Measurements from ENCODE around the gene PHF20. TPM values are rescaled to one million over a fixed set of nuclear protein-coding genes. Genes with fewer than 3 reads are reported as not detected.

The PHF20 gene
- total and polyA plus RNA-seq, 2 donors (not counting 3 experiments of a cell fraction or from before 2014, with no cell fraction given), result 25.0 to 45.8 TPM

DNA sequence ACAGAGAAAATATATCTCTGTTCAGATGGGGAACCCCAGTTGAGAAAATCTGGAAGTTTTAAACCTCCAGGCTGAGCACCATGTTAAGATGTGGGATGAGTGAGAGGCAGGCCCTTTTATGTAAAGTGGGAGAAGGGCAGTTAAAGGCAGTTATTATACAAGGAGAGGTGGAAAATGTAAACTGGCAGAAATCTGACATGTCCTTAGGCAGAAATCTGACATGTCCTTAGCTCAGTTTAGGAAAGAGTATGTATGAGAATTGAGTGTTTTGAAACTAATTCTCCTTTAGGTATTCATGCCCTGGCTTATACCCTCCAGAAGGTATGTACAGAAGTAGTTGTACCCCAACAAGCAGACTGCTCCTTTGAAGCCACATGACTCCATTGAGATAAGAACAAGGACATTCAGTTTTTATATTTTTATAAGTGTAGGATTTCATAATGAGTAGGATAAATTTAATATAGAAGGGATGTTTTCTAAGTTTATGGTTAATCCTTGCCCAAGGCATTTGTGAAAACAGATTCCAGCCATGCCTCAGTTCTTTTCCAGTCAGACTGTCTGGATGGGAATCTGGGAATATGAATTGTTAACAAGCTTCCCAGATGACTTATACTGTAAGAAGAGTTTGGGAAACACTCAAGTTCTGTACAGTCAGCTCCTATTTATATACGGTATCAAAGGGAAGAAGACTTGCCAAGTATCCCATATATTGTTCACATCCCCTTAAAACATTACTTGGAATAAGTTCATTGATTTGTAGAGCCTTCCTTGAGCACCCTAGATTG is 94.8 kb downstream of the PHF20 start:
- Histone ChIP-seq H3K9me1 (replicated peaks; ENCODE audit: control insufficient read depth, extremely low read depth, insufficient read depth, low read length) (no peaks in the 10 kb centered on the region), H2AFZ (ENCODE audit: low read depth, low read length) (no peak overlapping the region), H3K9me3 (replicated peaks; ENCODE audit: control insufficient read depth, insufficient read depth, low read length) (no peaks in the 10 kb centered on the region), H3K9ac (replicated peaks; ENCODE audit: extremely low read depth, insufficient read depth, low read length) (no peak overlapping the region), H3K36me3 (ENCODE audit: control insufficient read depth in 2 of 2, extremely low read depth in 1 of 2, insufficient read depth in 2 of 2, low read length in 2 of 2) (peaks cover 0 to 2% of the 10 kb centered on the region in 2 experiments), H3K4me1 (ENCODE audit: control insufficient read depth, extremely low read depth, insufficient read depth, low read length) (peaks cover 7% of the 10 kb centered on the region), H3K27me3 (ENCODE audit: control insufficient read depth in 2 of 2, insufficient read depth in 2 of 2, low read length in 2 of 2) (no peaks in the 10 kb centered on the region), H3K79me2 (ENCODE audit: control insufficient read depth, insufficient read depth, low read length) (no peaks in the 10 kb centered on the region), H3K27ac (ENCODE audit: insufficient read depth, low read depth, low read length) (no peak overlapping the region), H3K4me3 (replicated peaks in 1 of 3; ENCODE audit: insufficient read depth in 1 of 3, low read depth in 1 of 3, low read length in 3 of 3) (no peak overlapping the region), H3K4me2 (ENCODE audit: insufficient read depth, low read length) (no peak overlapping the region), H4K20me1 (replicated peaks; ENCODE audit: control insufficient read depth, extremely low read depth, insufficient read depth, low read length) (no peaks in the 10 kb centered on the region)
- POLR2A ChIA-PET, result interaction anchor here (1.2 kb wide), 1 partner anchor 125 kb away, joined by 4 read pairs; the partner anchor contains the start of gene RBM39
- intact Hi-C loops (cut with micrococcal nuclease) (no loop called here), dilution Hi-C loops (cut with MboI; ENCODE audit: extremely low pct_ligation_motif_present, low sequenced_read_pairs) (no loop called here)
- no TSS peak for BruUV-seq (replicated peaks)
- CTCF ChIA-PET, result interaction anchor here (1.1 to 1.5 kb wide), 2 partner anchors 17 to 23 kb away, joined by 3 read pairs; no protein-coding TSS in a partner anchor
- TF ChIP-seq EZH2 (IDR thresholded peaks at IDR 0.05; ENCODE audit: borderline replicate concordance, low read depth, low read length, severe bottlenecking) (no peak), MAX (IDR thresholded peaks at IDR 0.05; ENCODE audit: insufficient read depth, insufficient read length) (no peak), FOS (IDR thresholded peaks at IDR 0.05; ENCODE audit: borderline replicate concordance, insufficient read depth, low read length) (no peak)
- no peak for FAIRE-seq
- no peak for DNase-seq (ENCODE audit: low read depth, low spot score)

GRCh38 chr20:35870541-35871258 is 98.9 kb downstream of the PHF20 start:
- TF ChIP-seq, protein P1, sequence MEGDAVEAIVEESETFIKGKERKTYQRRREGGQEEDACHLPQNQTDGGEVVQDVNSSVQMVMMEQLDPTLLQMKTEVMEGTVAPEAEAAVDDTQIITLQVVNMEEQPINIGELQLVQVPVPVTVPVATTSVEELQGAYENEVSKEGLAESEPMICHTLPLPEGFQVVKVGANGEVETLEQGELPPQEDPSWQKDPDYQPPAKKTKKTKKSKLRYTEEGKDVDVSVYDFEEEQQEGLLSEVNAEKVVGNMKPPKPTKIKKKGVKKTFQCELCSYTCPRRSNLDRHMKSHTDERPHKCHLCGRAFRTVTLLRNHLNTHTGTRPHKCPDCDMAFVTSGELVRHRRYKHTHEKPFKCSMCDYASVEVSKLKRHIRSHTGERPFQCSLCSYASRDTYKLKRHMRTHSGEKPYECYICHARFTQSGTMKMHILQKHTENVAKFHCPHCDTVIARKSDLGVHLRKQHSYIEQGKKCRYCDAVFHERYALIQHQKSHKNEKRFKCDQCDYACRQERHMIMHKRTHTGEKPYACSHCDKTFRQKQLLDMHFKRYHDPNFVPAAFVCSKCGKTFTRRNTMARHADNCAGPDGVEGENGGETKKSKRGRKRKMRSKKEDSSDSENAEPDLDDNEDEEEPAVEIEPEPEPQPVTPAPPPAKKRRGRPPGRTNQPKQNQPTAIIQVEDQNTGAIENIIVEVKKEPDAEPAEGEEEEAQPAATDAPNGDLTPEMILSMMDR (IDR thresholded peaks at IDR 0.05; ENCODE audit: extremely low read depth in 1 of 2, insufficient read depth in 1 of 2, low read depth in 1 of 2, low read length in 2 of 2), result no peak
- TF ChIP-seq MYC (IDR thresholded peaks at IDR 0.05; ENCODE audit: low read depth, low read length), result no peak
- TF ChIP-seq POLR2A (IDR thresholded peaks at IDR 0.05; ENCODE audit: low read depth, low read length), result no peak
- TF ChIP-seq FOS (IDR thresholded peaks at IDR 0.05; ENCODE audit: borderline replicate concordance, insufficient read depth, low read length), result no peak
- no peaks in the 10 kb centered on the region for H3K9me3 ChIP-seq (replicated peaks; ENCODE audit: control insufficient read depth, insufficient read depth, low read length)
- ChIA-PET CTCF (interaction anchor here (1.2 to 1.5 kb wide), 2 partner anchors 13 to 84 kb away, joined by 3 to 12 read pairs; no protein-coding TSS in a partner anchor), POLR2A (no interaction called here)
- DNase-seq (ENCODE audit: low read depth, low spot score) (no peak), FAIRE-seq (no peak)
- BruUV-seq (replicated peaks), result no TSS peak
- H3K4me1 ChIP-seq (ENCODE audit: control insufficient read depth, extremely low read depth, insufficient read depth, low read length), result peaks cover 20% of the 10 kb centered on the region
- intact Hi-C loops (cut with micrococcal nuclease) (no loop called here), dilution Hi-C loops (cut with MboI; ENCODE audit: extremely low pct_ligation_motif_present, low sequenced_read_pairs) (no loop called here)
- no peaks in the 10 kb centered on the region for H3K36me3 ChIP-seq (ENCODE audit: control insufficient read depth in 2 of 2, extremely low read depth in 1 of 2, insufficient read depth in 2 of 2, low read length in 2 of 2)
- H3K9ac ChIP-seq (replicated peaks; ENCODE audit: extremely low read depth, insufficient read depth, low read length), result peak overlapping the region; percentile 22
- H3K27ac ChIP-seq (ENCODE audit: insufficient read depth, low read depth, low read length), result peak overlapping the region; percentile 62
- peak overlapping the region in 1 of 3 experiments; percentile 42 for H3K4me3 ChIP-seq (replicated peaks in 1 of 3; ENCODE audit: insufficient read depth in 1 of 3, low read depth in 1 of 3, low read length in 3 of 3)
- peak overlapping the region; percentile 72 for H3K4me2 ChIP-seq (ENCODE audit: insufficient read depth, low read length)
- no peaks in the 10 kb centered on the region for H4K20me1 ChIP-seq (replicated peaks; ENCODE audit: control insufficient read depth, extremely low read depth, insufficient read depth, low read length)
- no peaks in the 10 kb centered on the region for H3K27me3 ChIP-seq (ENCODE audit: control insufficient read depth in 2 of 2, insufficient read depth in 2 of 2, low read length in 2 of 2)
- H2AFZ ChIP-seq (ENCODE audit: low read depth, low read length), result peak overlapping the region; percentile 6
- H3K79me2 ChIP-seq (ENCODE audit: control insufficient read depth, insufficient read depth, low read length), result no peaks in the 10 kb centered on the region
- no peaks in the 10 kb centered on the region for H3K9me1 ChIP-seq (replicated peaks; ENCODE audit: control insufficient read depth, extremely low read depth, insufficient read depth, low read length)
